Peyer's patch (tissue), 4 donors: ENCODE results near the gene GPER1. TPM values are rescaled to one million over a fixed set of nuclear protein-coding genes. Genes with fewer than 3 reads are reported as not detected.
A peak's percentile ranks its signal among the peaks of the same experiment; 100 is the strongest.
"Not testable (repeated sequence)": the region's sequence is repeated elsewhere in the genome, so short reads cannot be mapped to it uniquely, and the experiment has no call there.

Source experiments
- DNase-seq, 3 donors: peaks; one replicate each; pipeline ENCODE4 v3.0.0-alpha.2; 2017 to 2019
- H3K27ac ChIP-seq, 4 donors: fragments of 200-600 bp; sonication (generic); one replicate each; pipeline ENCODE4 v1.5.1; 2016 to 2019
- H3K27me3 ChIP-seq, 2 donors: fragments of 200-600 bp; sonication (generic); one replicate each; pipeline ENCODE4 v1.5.1; 2019
- H3K36me3 ChIP-seq, 3 donors: fragments of 200-600 bp; sonication (generic); one replicate each; pipeline ENCODE4 v1.5.1; 2016 to 2019
- H3K4me1 ChIP-seq, 4 donors: fragments of 200-600 bp; sonication (generic); one replicate each; pipeline ENCODE4 v1.5.1; 2016 to 2019
- H3K4me3 ChIP-seq, 4 donors: fragments of 200-600 bp; sonication (generic); 1 replicate in 3 of 4; 2 replicates in 1 of 4; pipeline ENCODE4 v1.5.1; 2016 to 2019; ENCODE audit warnings: mild to moderate bottlenecking in 1 of 4
- H3K9me3 ChIP-seq, 4 donors: fragments of 200-600 bp; sonication (generic); one replicate each; pipeline ENCODE4 v1.5.1; 2016 to 2019; ENCODE audit warnings: mild to moderate bottlenecking in 1 of 4
- POLR2A ChIP-seq, 2 donors: fragments of 450-650 bp; IDR thresholded peaks; one replicate each; pipeline ENCODE4 v1.5.1; 2017; ENCODE audit warnings: antibody characterized with exemption in 2 of 2, mild to moderate bottlenecking in 2 of 2, moderate library complexity in 2 of 2
- total RNA-seq, 4 donors: library from RNA; depleted of rRNA; stranded (reverse); fragments of >200 nt; gene quantifications; one replicate each; pipeline ENCODE4 v1.1.0, GENCODE V29; 2016
- TF ChIP-seq, protein P1 (sequence below), 6 experiments: fragments of 450-650 bp in 4 of 6; fragments of 200-600 bp in 2 of 6; sonication (generic) in 1 of 6; IDR thresholded peaks; one replicate each; pipeline ENCODE4 v1.5.1; 2017 to 2019; ENCODE audit warnings: antibody characterized with exemption in 6 of 6, mild to moderate bottlenecking in 3 of 6, moderate library complexity in 1 of 6

The GPER1 gene
- total RNA-seq, 4 donors from 2014 or later: 0.53 to 8.3 (median 2.1) TPM

DNA sequence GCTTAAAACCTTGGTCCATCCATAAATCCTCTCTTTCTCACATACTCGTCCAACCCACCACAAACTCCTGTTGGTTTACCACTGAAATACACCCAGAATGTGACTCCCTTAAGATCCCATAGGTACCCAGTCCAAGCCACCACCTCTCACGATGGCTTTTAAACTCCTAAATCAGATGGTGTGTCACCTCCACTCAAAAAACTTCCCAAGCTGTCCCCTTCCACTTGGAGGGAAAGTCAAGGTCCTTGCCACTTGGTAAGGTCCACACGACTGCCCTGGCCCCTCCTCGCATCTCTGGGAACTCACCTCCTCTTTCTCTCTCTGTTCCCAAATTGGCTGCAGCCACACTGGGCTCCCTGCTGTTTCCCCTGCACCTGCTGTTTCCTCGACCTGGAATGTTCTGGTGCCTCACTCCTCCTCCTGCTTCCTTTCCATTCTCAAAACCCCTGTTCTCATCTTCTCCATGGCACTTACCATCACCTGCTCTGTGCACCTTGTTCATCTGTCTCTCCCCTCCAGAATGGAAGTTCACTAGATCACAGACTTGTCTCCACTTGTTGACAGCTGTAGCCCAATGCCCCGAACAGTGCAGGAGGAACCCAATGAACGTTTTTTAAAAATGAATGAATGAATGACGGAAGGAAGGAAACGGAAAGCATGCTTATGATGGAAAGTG, 49.1 kb downstream of the GPER1 start:
- no peaks in the 10 kb centered on the region for H3K9me3 ChIP-seq
- no peaks in the 10 kb centered on the region for H3K27me3 ChIP-seq
- H3K4me1 ChIP-seq: peaks cover 0 to 17% (median 9%) of the 10 kb centered on the region in 4 donors
- no peak overlapping the region for H3K27ac ChIP-seq
- DNase-seq: no peak
- H3K36me3 ChIP-seq: no peaks in the 10 kb centered on the region
- TF ChIP-seq POLR2A (IDR thresholded peaks at IDR 0.05): no peak
- TF ChIP-seq, protein P1, sequence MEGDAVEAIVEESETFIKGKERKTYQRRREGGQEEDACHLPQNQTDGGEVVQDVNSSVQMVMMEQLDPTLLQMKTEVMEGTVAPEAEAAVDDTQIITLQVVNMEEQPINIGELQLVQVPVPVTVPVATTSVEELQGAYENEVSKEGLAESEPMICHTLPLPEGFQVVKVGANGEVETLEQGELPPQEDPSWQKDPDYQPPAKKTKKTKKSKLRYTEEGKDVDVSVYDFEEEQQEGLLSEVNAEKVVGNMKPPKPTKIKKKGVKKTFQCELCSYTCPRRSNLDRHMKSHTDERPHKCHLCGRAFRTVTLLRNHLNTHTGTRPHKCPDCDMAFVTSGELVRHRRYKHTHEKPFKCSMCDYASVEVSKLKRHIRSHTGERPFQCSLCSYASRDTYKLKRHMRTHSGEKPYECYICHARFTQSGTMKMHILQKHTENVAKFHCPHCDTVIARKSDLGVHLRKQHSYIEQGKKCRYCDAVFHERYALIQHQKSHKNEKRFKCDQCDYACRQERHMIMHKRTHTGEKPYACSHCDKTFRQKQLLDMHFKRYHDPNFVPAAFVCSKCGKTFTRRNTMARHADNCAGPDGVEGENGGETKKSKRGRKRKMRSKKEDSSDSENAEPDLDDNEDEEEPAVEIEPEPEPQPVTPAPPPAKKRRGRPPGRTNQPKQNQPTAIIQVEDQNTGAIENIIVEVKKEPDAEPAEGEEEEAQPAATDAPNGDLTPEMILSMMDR (IDR thresholded peaks at IDR 0.05): no peak
- peak overlapping the region; percentile 70 to 93 (median 82) for H3K4me3 ChIP-seq

DNA sequence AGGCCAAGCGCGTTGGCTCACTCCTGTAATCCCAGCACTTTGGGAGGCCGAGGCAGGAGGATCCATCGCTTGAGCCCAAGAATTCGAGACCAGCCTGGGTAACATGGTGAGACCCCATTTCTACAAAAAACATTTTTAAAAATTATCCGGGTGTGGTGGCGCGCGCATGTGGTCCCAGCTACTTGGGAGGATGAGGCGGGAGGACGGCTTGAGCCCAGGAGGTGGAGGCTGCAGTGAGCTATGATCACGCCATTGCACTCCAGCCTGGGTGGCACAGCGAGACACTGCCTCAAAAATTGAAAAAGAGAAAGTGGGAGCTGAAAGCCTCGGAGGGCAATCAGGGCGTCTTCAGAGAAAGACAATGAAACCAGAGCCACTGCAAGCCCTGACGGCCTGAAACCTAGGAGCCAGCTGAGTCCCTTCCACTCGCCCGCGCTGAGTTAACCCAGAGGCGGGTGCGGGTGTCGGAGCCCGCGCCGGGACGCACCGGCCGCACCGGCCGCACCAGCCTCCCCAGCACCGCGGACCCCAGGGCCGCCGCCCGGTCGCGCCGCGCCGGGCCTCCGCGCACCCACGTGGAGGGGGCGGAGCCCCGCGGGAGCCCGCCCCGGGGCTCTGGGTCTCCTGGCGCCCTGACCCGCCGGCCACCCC, 49.7 kb downstream of the GPER1 start:
- TF ChIP-seq, protein P1 (IDR thresholded peaks at IDR 0.05): no peak
- no peak for TF ChIP-seq POLR2A (IDR thresholded peaks at IDR 0.05)

DNA sequence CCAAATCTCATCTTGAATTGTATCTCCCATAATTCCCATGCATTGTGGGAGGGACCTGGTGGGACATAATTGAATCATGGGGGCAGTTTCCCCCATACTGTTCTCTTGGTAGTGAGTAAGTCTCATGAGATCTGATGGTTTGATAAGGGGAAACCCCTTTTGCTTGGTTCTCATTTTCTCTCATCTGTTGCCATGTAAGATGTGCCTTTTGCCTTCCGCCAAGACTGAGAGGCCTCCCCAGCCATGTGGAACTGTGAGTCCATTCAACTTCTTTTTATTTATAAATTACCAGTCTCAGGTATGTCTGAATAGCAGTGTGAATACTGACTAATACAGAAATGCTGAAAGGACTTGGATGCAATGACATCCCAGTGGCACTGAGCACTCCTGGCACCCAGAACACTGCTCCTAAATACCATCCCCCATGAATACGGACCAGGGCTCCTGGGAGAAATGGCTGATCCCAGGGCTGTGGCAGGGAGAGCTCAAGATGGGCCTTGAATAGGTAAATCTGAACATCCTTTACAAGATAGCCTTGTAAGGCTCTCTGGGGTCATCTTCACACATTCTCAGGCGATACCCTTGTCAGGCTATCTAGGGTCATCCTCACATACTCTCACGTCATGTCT, 52.7 kb downstream of the GPER1 start:
- Histone ChIP-seq H3K27ac (no peak overlapping the region), H3K36me3 (no peaks in the 10 kb centered on the region), H3K4me3 (no peak overlapping the region), H3K4me1 (peaks cover 0 to 17% (median 9%) of the 10 kb centered on the region in 4 donors), H3K9me3 (no peaks in the 10 kb centered on the region), H3K27me3 (no peaks in the 10 kb centered on the region)
- TF ChIP-seq, protein P1 (IDR thresholded peaks at IDR 0.05): no peak
- TF ChIP-seq POLR2A (IDR thresholded peaks at IDR 0.05): no peak
- no peak for DNase-seq

More for the DNA sequence above, 49.7 kb downstream of the GPER1 start:
- peak in 1 of 3 donors; percentile 57 for DNase-seq
- Histone ChIP-seq H3K36me3 (no peaks in the 10 kb centered on the region), H3K27ac (peak overlapping the region; percentile 76 to 87 (median 80)), H3K4me3 (peak overlapping the region; percentile 70 to 93 (median 82)), H3K9me3 (no peaks in the 10 kb centered on the region), H3K4me1 (peaks cover 0 to 17% (median 9%) of the 10 kb centered on the region in 4 donors), H3K27me3 (no peaks in the 10 kb centered on the region)

DNA sequence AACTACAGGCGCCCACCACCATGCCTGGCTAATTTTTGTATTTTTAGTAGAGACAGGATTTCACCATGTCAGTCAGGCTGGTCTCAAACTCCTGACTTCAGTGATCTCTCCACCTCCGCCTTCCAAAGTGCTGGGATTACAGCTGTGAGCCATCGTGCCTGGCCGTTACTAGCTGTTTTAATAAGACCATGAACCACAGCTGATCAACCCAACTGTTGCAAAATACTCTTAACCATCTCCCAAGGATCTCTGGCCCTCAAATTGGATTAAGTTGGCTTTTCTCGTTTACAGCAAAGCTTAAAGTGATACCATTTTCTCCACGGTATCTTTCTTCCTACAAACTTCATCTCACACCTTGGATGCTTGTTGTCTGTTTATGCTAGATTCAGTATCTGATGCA, 53.7 kb downstream of the GPER1 start:
- no peaks in the 10 kb centered on the region for H3K9me3 ChIP-seq
- TF ChIP-seq POLR2A (IDR thresholded peaks at IDR 0.05): no peak
- H3K27ac ChIP-seq: no peak overlapping the region
- no peak overlapping the region for H3K4me3 ChIP-seq
- no peak for DNase-seq
- peaks cover 0 to 16% (median 9%) of the 10 kb centered on the region in 4 donors for H3K4me1 ChIP-seq
- H3K36me3 ChIP-seq: no peaks in the 10 kb centered on the region
- no peaks in the 10 kb centered on the region for H3K27me3 ChIP-seq

DNA sequence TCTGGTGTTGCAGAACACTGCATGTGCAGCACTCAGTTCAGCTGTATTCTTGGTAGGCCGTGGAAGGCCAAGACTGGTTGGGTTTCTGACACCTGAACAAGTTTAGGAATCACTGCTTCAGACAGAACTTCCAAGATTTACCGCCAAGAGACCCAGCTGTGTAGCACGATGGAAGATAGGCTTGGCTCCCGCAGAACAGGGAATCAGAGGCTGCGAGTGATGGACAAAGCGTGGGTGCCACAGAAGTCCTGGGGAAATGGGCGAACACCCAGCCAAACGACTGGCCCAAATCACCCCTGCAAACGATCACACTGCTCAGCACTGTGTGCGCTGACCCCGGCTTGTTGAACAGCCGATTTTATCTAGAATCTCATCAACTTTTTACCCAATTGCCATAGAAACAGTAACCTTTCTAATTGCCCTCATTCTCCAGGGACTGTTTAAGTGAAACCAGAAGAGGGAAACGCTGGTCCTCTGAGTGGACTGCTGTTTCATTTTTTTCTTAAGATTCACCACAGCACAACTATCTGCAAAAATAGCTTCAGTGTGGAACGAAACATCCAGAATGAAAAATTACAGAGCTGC, 54.2 kb downstream of the GPER1 start:
- Histone ChIP-seq H3K36me3 (no peaks in the 10 kb centered on the region), H3K27ac (no peak overlapping the region)

DNA sequence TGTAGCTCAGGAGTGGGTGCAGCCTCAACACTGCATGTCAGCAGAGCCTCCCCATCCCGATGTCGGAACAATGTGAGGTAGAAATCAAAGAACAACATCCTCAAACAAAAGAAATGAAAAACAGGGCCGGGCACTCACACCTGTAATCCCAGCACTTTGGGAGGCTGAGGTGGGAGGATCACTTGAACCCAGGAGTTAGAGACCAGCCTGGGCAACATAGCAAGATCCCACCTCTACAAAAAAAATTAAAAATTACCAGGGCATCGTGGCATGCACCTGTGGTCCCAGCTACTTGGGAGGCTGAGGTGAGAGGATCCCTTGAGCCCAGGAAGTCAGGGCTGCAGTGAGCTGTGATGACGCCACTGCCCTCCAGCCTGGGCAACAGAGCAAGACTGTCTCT, 55.1 kb downstream of the GPER1 start:
- H3K4me1 ChIP-seq, H3K27me3 ChIP-seq, H3K4me3 ChIP-seq, H3K27ac ChIP-seq, H3K36me3 ChIP-seq, DNase-seq, H3K9me3 ChIP-seq: not testable (repeated sequence)

More for the DNA sequence above, 54.2 kb downstream of the GPER1 start:
- H3K9me3 ChIP-seq: no peaks in the 10 kb centered on the region
- peaks cover 0 to 11% (median 8%) of the 10 kb centered on the region in 4 donors for H3K4me1 ChIP-seq
- DNase-seq: no peak
- no peak for TF ChIP-seq POLR2A (IDR thresholded peaks at IDR 0.05)
- TF ChIP-seq, protein P1 (IDR thresholded peaks at IDR 0.05): no peak
- no peak overlapping the region for H3K4me3 ChIP-seq
- H3K27me3 ChIP-seq: no peaks in the 10 kb centered on the region

Other genes with a start within 250 kb of the GPER1 start
- 10 to 100 TPM; 29.7 to 93.3 (median 56.8) TPM for gene GET4, start 211.6 kb upstream of the GPER1 start, total RNA-seq
- gene ADAP1, start 133.4 kb upstream of the GPER1 start, total RNA-seq: 100 to 1,000 TPM; 102 to 146 (median 133) TPM
- gene COX19, start 112.6 kb upstream of the GPER1 start, total RNA-seq: 10 to 100 TPM; 15.9 to 41.3 (median 24.7) TPM
- 10 to 100 TPM in 1 of 4 donors, 1 to 10 TPM in 2, not detected in 1; 2.3 to 23.1 (median 2.5) TPM for gene CYP2W1, start 104.9 kb upstream of the GPER1 start, total RNA-seq
- 10 to 100 TPM in 1 of 4 donors, 1 to 10 TPM in 3; 1.4 to 13.2 (median 4.4) TPM for gene GPR146, start 43.6 kb upstream of the GPER1 start, total RNA-seq
- gene ZFAND2A, start 72.1 kb downstream of the GPER1 start, total RNA-seq: 10 to 100 TPM; 16.0 to 30.5 (median 24.8) TPM
- not detected for gene UNCX, start 144.8 kb downstream of the GPER1 start, total RNA-seq